ENCODE data around the gene POMGNT1.
A peak's percentile ranks its signal among the peaks of the same experiment; 100 is the strongest.
"Not testable (repeated sequence)": the region's sequence is repeated elsewhere in the genome, so short reads cannot be mapped to it uniquely, and the experiment has no call there.

The POMGNT1 gene

GRCh38 chr1:46197964-46198811 is at the start of gene POMGNT1:
Gene POMGNT1 (minus strand): TSS chr1:46198434. CDS start chr1:46197821, 613 bp downstream.
- no peak for DNase-seq

GRCh38 chr1:46247436-46248121 is 49.3 kb upstream of the POMGNT1 start, which contains the start of gene RAD54L:
Gene RAD54L (plus strand): TSS chr1:46247763. CDS start chr1:46248406, 643 bp downstream.
- DNase-seq = peak; percentile 94

- no peak for DNase-seq
Measured at GRCh38 chr1:46246548-46247435, 48.6 kb upstream of the POMGNT1 start.

GRCh38 chr1:46246136-46246535 is 47.9 kb upstream of the POMGNT1 start:
- not testable (repeated sequence) for DNase-seq

GRCh38 chr1:46244656-46245371 is 46.6 kb upstream of the POMGNT1 start:
- no peak for DNase-seq

- DNase-seq = not testable (repeated sequence)
Measured at GRCh38 chr1:46243831-46244230, 45.6 kb upstream of the POMGNT1 start.

- DNase-seq = no peak
Measured at GRCh38 chr1:46242918-46243317, 44.7 kb upstream of the POMGNT1 start.

- DNase-seq = not testable (repeated sequence)
Measured at GRCh38 chr1:46241733-46242132, 43.5 kb upstream of the POMGNT1 start.

- DNase-seq = not testable (repeated sequence)
Measured at GRCh38 chr1:46238865-46239264, 40.6 kb upstream of the POMGNT1 start.

GRCh38 chr1:46236882-46237281 is 38.6 kb upstream of the POMGNT1 start:
- no peak for DNase-seq

- DNase-seq = not testable (repeated sequence)
Measured at GRCh38 chr1:46231231-46231630, 33.0 kb upstream of the POMGNT1 start.

GRCh38 chr1:46224966-46225365 is 26.7 kb upstream of the POMGNT1 start:
- no peak for DNase-seq

- DNase-seq = no peak
Measured at GRCh38 chr1:46223472-46223943, 25.3 kb upstream of the POMGNT1 start.

GRCh38 chr1:46223055-46223454 is 24.8 kb upstream of the POMGNT1 start:
- DNase-seq = not testable (repeated sequence)

- no peak for DNase-seq
Measured at GRCh38 chr1:46221749-46222148, 23.5 kb upstream of the POMGNT1 start.

GRCh38 chr1:46220808-46221207 is 22.6 kb upstream of the POMGNT1 start:
- no peak for DNase-seq

- no peak for DNase-seq
Measured at GRCh38 chr1:46219551-46220520, 21.6 kb upstream of the POMGNT1 start.

- no peak for DNase-seq
Measured at GRCh38 chr1:46218443-46218842, 20.2 kb upstream of the POMGNT1 start.

GRCh38 chr1:46215504-46215903 is 17.3 kb upstream of the POMGNT1 start:
- no peak for DNase-seq

GRCh38 chr1:46211051-46211450 is 12.8 kb upstream of the POMGNT1 start:
- no peak for DNase-seq

GRCh38 chr1:46210561-46210960 is 12.3 kb upstream of the POMGNT1 start:
- no peak for DNase-seq
